HG02981 (cell line): ENCODE measurements around the gene ELOVL5.
A peak's percentile ranks its signal among the peaks of the same experiment; 100 is the strongest.
"Not testable (repeated sequence)": the region's sequence is repeated elsewhere in the genome, so short reads cannot be mapped to it uniquely, and the experiment has no call there.

Source experiments
- ATAC-seq: cut with Tn5 transposase; IDR thresholded peaks from one replicate; pipeline ENCODE4 v1.9.1; 2021; ENCODE audit warnings: mild to moderate bottlenecking, moderate library complexity; ENCODE audit not compliant: unreplicated experiment

Gene ELOVL5

GRCh38 chr6:53309059-53309900 is 39.5 kb downstream of the ELOVL5 start:
- ATAC-seq, result peak; percentile 65

- peak; percentile 66 for ATAC-seq
These were observed 41.9 kb downstream of the ELOVL5 start for GRCh38 chr6:53306819-53307347.

- not testable (repeated sequence) for ATAC-seq
These were observed 42.5 kb downstream of the ELOVL5 start for GRCh38 chr6:53306217-53306616.

- not testable (repeated sequence) for ATAC-seq
These were observed 43.2 kb downstream of the ELOVL5 start for GRCh38 chr6:53305506-53306005.

DNA sequence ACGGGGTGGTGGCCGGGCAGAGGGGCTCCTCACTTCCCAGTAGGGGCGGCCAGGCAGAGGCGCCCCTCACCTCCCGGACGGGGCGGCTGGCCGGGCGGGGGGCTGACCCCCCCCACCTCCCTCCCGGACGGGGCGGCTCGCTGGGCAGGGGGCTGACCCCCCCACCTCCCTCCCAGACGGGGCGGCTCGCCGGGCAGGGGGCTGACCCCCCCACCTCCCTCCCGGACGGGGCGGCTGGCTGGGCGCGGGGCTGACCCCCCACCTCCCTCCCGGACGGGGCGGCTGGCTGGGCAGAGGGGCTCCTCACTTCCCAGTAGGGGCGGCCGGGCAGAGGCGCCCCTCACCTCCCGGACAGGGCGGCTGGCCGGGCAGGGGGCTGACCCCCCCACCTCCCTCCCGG is 43.8 kb downstream of the ELOVL5 start:
- ATAC-seq, result not testable (repeated sequence)

DNA sequence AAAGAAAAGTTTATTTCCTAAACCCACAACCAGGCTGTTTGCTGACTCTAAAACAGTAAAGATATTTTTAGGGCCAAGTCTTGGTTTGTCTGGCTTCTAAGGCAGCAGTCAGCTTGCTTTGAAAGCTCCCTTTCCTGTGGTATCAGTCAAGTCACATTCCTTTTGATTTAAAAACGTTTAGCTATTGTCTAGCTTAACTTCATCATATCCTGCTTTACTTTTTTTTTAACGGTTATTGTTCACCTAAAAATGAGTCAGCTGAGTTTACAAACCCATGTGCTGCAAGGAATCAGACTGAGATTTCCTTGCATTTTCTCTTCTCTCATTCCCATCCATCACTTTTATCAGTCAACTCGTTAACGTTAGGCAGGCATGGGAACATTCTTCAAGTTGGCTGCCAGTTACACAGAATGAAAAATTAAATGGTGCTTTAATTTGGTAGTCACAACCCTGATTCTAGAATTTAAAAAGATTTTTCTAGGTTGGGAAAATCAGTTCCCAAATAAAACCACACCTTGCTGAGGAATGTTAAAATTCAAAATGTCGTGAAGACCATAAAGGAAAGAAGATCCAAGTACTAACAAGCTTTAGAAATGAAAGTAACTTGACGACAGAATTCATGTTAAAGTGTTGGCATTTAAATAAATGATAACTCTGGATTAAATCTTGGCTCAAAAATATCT is 45.9 kb downstream of the ELOVL5 start:
- no peak for ATAC-seq

- no peak for ATAC-seq
These were observed 46.8 kb downstream of the ELOVL5 start for GRCh38 chr6:53301801-53302537.

DNA sequence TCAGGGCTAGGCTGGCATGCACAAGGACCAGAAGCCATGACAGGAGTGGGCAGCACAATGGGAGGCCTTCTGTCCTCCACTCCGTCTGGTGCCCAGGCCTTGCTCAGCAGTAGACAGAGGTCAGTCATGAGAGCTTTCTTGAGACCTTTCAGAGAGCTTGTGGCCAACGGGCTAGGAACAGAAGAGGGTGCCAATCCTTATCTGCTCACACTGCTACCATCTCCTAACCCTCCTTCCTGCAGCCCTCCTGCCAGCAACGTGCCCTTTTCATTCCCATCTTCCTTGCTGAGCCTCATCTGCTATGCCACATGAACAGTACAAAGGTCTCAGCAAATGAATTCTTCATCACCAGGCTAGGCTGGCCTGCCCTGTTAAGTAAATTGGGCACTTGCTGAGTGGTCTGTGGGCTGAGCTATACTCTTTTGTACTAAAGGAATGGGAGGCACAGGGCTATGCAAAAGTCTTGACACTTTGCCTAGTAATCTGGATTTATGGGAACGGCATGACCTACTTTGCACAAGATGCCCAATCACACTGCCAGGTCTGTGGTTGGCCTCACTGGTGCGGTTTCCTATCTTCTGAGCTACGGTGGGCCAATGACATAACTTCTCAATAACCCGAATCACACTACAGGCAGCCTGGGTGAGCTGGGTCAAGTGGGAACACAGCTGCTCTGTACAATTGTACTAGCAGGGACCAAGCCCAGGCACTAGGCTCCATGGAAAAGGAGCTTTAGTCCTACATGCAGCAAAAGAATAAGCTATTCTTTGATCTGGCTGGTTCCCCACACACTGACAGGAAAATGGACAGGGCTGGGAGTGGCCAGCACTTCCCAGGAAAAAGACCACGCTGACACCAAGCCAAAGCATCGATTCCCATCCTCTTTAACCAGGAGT is 47.8 kb downstream of the ELOVL5 start:
- no peak for ATAC-seq

DNA sequence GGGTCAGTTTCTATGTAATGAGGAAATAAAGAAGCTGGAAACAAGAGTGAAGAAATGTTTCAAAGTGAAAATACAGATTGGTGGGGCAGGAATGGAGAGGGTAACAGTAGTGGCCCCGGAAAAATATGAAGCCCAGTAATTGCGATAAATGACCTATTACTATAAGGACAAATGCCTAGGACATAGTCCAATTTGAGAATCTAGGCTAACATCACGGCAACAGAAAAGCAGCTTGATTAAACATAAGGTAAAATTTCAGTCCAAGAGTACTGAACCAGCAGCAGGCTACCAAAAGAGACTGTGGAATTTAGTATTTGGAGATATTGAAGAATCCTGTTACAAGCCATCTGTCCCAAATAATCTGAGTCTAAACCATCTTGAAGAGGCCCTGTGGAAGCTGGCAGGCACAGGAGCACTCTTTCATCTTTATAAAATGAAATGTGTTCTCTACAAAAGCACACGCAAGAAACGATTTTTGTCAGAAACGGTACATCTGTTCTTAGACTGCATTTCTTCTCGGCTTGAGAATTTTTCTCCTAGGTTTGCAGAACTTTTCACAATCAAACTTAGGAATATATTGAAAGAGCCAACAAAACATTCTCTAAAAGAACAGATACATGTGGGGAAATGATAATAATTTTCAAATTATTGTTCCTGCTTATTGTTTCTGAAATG is 49.3 kb downstream of the ELOVL5 start:
- ATAC-seq, result no peak

GRCh38 chr6:53297004-53297403 is 51.7 kb downstream of the ELOVL5 start:
- no peak for ATAC-seq

DNA sequence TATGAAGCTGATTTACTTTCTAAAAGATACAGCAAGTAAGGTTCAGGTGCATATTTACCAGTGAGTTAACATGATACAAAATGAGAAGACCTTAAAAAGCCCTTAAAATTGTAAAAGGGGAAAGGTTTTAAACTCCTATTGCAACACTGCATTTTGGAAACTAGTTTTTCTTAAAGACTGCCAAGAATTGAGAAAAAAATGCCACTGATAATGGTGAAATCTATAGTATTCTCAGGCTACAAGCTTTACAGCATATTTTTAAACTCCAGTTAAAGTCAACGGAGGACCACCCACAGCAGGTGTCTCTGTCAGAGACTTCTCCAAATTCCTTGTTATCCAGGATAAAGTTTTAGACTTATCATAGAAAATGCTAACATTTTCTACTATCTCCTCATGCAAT is 53.6 kb downstream of the ELOVL5 start:
- ATAC-seq, result no peak

GRCh38 chr6:53294611-53295010 is 54.1 kb downstream of the ELOVL5 start:
- no peak for ATAC-seq

GRCh38 chr6:53294095-53294494 is 54.7 kb downstream of the ELOVL5 start:
- ATAC-seq, result no peak

- no peak for ATAC-seq
These were observed 55.1 kb downstream of the ELOVL5 start for GRCh38 chr6:53293691-53294090.

- ATAC-seq, result no peak
These were observed 57.9 kb downstream of the ELOVL5 start for GRCh38 chr6:53290537-53291510.

DNA sequence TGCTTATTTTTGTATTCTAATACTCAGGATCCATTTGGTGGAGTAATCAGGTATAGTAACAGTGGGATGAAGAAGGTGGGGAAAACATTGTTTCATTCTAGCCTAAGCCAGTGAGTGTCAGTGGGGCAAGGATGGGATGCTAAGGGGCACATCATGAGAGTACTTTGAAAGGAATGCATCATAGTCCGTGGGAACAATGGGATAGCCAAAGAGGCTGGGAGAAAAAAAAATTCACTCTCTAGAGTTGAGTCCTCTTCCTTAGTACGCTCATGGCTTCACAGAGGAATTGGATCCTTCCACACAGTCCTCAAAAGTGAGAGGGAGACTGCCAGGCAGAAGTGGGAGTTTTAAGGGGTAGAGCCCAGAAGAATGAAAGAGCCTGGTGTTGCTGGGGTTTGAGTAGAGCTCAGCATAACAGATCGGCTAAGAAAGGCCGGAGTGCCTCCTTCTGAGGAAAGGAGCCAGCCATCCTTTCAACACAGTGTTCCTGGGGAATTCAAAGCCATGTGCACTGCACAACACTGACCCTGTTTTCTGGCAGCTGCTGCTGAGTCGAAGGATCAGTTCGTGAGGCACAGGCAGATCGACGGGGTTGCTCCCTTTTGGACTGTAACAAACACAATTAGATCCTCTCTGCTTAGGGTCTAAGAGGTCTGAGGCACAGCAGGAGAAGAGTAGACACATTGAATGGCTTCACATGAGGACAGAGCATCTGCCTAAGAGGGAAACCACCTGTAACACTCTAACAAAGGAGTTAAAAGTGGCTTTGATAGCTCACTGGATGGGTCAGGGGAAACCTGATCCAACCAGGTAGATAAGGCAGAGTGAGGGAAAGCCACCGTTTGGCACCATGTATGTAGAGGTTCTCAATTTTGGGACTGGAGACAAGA is 61.2 kb downstream of the ELOVL5 start:
- ATAC-seq, result no peak

GRCh38 chr6:53284901-53285300 is 63.8 kb downstream of the ELOVL5 start:
- peak; percentile 79 for ATAC-seq
